Activated T-helper 1 cell treated with anti-CD3 and anti-CD28 coated beads, Interleukin-12 subunit alpha, Interleukin-12 subunit beta, Interleukin-2, Interleukin-4 antibody, amounts not matched to agents 30 ng/mL and 10 ng/mL and 1 ng/mL, durations not matched to agents 14 hours and 24 hours and 36 hours (primary cell): ENCODE measurements around the gene TMEM63B. TPM values are rescaled to one million over a fixed set of nuclear protein-coding genes. Genes with fewer than 3 reads are reported as not detected.

Source experiments
- DNase-seq: peaks from one replicate; pipeline ENCODE4 v3.0.0; 2021; ENCODE audit warnings: low spot score
- H3K27ac Mint-ChIP-seq: one replicate; pipeline ENCODE4 v1.8.0; 2021; ENCODE audit warnings: mild to moderate bottlenecking, mixed read lengths
- H3K27me3 Mint-ChIP-seq: one replicate; pipeline ENCODE4 v1.8.0; 2022; ENCODE audit warnings: mild to moderate bottlenecking, moderate library complexity, mixed read lengths; ENCODE audit not compliant: insufficient read depth
- H3K36me3 Mint-ChIP-seq: one replicate; pipeline ENCODE4 v1.8.0; 2021; ENCODE audit warnings: low read depth, mixed read lengths
- H3K4me1 Mint-ChIP-seq: one replicate; pipeline ENCODE4 v1.8.0; 2021; ENCODE audit warnings: low read depth, mixed read lengths
- H3K4me3 Mint-ChIP-seq: one replicate; pipeline ENCODE4 v1.8.0; 2021; ENCODE audit warnings: mild to moderate bottlenecking, moderate library complexity, mixed read lengths
- H3K9me3 Mint-ChIP-seq: one replicate; pipeline ENCODE4 v1.8.0; 2021; ENCODE audit warnings: mixed read lengths
- intact Hi-C: fragments of 100-400 bp; cut with micrococcal nuclease; formaldehyde crosslinking; loops from one replicate; pipeline ENCODE4 v1.15.1; 2024
- total RNA-seq: library from RNA; stranded (reverse); gene quantifications from 2 replicates; pipeline ENCODE4 v1.2.3, GENCODE V29; 2022

Gene TMEM63B
- total RNA-seq, result 17.0 and 20.7 TPM in 2 replicates

DNA sequence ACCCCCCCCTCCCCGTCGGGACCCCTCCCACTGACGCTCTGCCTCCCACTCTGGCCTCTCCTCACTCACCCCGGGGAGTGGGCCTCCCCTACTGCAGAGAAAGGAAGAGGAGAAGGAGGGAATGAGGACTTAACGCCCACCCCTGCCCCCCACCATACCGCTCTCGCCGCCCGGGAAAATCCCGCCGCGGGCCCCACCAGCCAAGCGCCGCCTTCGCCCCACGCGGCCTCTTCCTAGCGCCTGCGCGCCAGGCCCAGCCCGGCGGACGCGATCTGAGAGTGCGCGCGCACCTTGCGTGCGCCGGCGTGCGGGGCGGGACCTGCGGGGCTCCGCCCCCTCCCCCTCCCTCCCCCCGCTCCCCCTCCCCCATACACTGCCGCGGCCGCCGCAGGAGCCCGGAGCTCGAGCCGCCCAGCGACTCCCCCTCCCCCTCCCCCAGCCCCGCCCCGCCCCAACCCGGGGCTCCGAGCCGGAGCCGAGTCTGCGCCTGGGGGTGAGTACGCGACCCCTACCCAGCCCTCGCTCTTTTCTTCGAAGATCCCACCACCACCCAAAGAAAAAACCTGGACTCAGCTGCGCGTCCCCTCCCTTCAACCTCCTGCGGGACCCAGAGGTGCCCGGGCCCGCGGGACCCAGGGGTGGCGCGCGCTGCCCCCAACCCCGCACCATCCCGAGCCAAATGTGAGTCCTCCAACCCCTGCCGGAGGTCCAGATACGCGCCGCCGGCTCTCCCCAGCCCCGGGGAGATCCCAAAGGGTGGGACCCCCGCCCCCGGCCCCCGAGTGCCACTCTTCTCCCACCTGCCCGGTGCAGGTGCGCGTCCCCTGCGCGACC lies at the start of gene TMEM63B, which contains the start of gene MRPL14:
Gene TMEM63B, plus strand, starts transcription at position 369 of the 834 bp plus-strand sequence. CDS start 7,031 bp downstream, outside the sequence.
Gene MRPL14, minus strand, starts transcription at position 267 of the 834 bp plus-strand sequence. CDS start 10,841 bp downstream, outside the sequence.
- intact Hi-C loops, result loop anchor here (1.0 to 10.0 kb wide), 5 partner anchors 55 to 1353 kb away; partner anchors contain the start of genes NFKBIE and VEGFA
- Mint-ChIP-seq H3K36me3 (peaks cover 25% of the 10 kb centered on the region), H3K9me3 (no peaks in the 10 kb centered on the region), H3K27ac (peak within 1 kb of the TSS; percentile 94), H3K4me3 (peak within 1 kb of the TSS; percentile 90), H3K4me1 (peaks cover 50% of the 10 kb centered on the region), H3K27me3 (no peaks in the 10 kb centered on the region)
- peak; percentile 89 for DNase-seq

DNA sequence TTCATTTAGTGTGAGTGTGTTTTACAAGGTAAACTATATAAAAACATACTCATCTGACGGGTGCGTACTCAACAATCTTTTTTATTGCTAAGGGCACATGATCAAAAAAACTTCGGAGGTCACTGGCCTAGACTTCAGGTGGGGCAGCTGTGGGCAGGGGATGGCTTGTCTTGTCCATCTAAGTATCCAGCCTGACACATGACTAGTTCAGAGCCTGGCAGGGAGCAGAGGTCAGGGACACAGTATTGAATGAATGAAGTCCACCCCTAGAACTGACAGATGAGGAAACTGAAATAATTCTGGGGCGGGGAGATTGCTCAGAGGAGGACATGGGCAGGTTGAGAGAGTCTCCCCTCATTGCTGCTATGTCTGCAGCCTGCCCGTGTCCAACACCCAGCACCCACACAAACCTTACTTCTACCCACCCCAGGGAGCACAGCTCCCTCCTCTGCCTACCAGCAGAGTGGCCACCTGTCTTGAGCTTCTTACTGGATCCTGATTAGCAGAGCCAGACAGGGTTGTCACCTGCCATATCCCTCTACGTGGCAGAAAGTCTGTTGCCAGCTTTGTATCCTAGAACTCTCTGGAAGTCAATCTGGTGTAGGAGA lies 49.0 kb upstream of the TMEM63B start:
- no peaks in the 10 kb centered on the region for H3K9me3 Mint-ChIP-seq
- H3K4me1 Mint-ChIP-seq, result peaks cover 26% of the 10 kb centered on the region
- H3K4me3 Mint-ChIP-seq, result no peak overlapping the region
- no peak for DNase-seq
- peaks cover 11% of the 10 kb centered on the region for H3K27me3 Mint-ChIP-seq
- H3K27ac Mint-ChIP-seq, result no peak overlapping the region
- intact Hi-C loops, result loop anchor here (10.0 kb wide), 2 partner anchors 504 to 624 kb away; partner anchors contain the start of genes DLK2, POLH and XPO5
- H3K36me3 Mint-ChIP-seq, result no peaks in the 10 kb centered on the region

DNA sequence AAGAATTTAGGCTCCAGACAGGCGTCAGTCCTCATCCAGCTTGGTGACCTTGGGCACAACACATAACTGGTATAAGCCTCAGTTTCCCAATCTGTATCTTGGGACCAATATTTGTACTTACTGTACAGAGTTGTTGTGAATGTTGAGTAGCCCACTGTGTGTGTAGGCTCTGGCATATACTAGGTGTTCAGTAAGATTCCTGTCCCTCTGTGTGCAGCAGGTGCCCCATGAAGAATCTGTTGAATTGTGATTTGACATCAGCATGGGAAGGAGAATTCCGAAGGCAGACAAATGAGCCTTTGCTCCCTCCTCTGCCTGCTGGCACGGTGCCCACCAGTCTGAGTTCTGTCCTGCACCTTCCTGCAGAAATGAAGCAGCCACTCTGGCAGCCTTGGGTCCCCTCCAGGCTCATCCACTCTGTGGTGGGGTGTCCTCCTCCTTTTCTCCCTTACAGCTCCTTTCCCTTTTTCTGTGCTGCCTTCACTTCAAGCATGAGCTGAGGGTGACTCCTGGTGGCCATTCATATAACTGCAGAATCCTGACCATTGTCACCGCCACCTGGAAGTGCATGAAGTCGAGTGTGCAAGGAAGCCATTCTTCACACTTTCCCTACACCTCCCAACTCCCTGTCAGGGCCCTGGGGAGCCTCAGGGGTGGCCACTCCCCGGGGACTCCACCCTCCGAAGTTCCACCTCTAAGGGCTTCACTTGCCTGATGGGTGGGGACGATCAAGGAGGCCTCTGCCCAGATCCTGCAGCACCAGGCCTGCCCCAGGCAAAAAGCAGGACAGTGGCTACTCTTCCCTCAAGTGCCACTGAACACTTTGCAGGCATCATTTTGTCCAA lies 48.3 kb upstream of the TMEM63B start:
- H3K27me3 Mint-ChIP-seq, result peaks cover 8% of the 10 kb centered on the region

DNA sequence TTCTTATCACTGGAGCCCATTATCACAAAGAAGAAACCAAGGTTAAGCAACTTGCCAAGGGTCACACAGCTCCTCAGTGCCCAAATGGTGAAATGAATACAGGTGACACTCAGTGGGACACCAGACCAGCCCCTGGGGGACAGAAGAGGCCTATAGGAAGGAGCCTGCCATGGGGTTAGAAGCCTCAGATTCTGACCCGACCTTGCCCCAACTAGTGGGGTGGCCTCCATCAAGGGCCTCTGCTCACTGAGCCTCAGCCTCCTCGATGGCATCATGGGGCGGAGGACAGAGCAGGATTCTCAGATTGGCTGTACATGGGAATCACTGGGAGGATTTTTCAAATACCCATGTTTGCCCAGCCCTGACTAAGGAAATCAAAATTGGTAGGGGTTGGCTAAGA lies 47.7 kb upstream of the TMEM63B start:
- intact Hi-C loops, result loop anchor here (1.0 to 10.0 kb wide), 7 partner anchors 305 to 625 kb away; partner anchors contain the start of genes DLK2, POLH and XPO5
- H3K36me3 Mint-ChIP-seq, result no peaks in the 10 kb centered on the region
- H3K27me3 Mint-ChIP-seq, result peaks cover 7% of the 10 kb centered on the region
- H3K4me1 Mint-ChIP-seq, result peaks cover 14% of the 10 kb centered on the region
- no peaks in the 10 kb centered on the region for H3K9me3 Mint-ChIP-seq
- no peak for DNase-seq
- no peak overlapping the region for H3K4me3 Mint-ChIP-seq
- H3K27ac Mint-ChIP-seq, result no peak overlapping the region

More for the DNA sequence above, 48.3 kb upstream of the TMEM63B start:
- H3K4me3 Mint-ChIP-seq, result no peak overlapping the region
- intact Hi-C loops, result loop anchor here (1.0 to 10.0 kb wide), 7 partner anchors 305 to 624 kb away; partner anchors contain the start of genes DLK2, POLH and XPO5
- H3K27ac Mint-ChIP-seq, result no peak overlapping the region
- peak; percentile 65 for DNase-seq
- no peaks in the 10 kb centered on the region for H3K9me3 Mint-ChIP-seq
- no peaks in the 10 kb centered on the region for H3K36me3 Mint-ChIP-seq
- peaks cover 20% of the 10 kb centered on the region for H3K4me1 Mint-ChIP-seq

DNA sequence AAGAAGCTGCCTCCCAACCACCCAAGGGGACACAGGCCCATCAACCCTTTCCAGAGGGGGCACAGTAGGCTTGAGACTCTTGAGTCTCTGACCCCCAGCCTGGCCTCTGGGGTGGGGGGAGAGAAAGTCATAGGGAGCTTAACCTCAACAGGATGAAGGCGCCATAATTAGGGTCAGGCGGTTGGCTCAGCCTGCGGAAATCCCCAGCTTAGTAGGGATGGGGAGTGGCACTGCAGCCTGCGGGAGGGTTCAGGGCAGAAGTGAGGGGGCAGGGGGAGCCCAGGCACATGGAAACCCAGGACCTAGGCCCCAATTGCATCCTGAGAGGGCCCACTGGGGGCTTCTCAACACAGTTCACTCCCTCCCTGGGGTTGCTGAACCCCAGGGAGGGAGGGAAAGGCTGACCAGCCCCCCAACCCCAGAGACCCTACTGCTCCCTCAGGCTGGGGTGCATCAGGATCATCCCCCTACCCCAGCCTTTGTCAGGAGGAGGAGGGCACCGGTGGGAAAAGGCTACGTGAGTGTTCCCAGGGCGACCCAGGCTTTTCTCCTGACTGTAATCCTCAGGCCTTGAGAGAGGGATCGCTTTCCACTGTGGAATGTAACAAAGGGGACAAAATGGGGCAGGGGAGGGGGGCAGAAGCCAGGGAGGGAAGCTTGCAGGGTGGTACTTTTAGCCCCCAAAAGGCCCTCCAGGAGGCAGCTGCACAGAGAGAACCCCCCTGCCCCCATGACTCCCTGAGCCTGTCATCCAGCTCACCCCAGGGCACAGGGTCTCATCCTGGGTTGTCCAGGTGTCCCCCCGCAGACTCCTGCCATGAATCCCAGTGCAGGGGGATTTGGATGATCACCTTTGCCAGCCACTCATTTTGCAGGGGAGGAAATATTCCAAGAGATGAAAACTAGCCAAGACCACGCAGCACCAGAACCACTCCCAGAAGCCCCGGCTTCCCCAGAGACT lies 46.5 kb upstream of the TMEM63B start:
- Mint-ChIP-seq H3K4me1 (peaks cover 12% of the 10 kb centered on the region), H3K9me3 (no peaks in the 10 kb centered on the region), H3K27ac (peak overlapping the region; percentile 55), H3K4me3 (no peak overlapping the region), H3K36me3 (no peaks in the 10 kb centered on the region), H3K27me3 (peaks cover 7% of the 10 kb centered on the region)
- intact Hi-C loops, result no loop called here
- DNase-seq, result peak; percentile 22

DNA sequence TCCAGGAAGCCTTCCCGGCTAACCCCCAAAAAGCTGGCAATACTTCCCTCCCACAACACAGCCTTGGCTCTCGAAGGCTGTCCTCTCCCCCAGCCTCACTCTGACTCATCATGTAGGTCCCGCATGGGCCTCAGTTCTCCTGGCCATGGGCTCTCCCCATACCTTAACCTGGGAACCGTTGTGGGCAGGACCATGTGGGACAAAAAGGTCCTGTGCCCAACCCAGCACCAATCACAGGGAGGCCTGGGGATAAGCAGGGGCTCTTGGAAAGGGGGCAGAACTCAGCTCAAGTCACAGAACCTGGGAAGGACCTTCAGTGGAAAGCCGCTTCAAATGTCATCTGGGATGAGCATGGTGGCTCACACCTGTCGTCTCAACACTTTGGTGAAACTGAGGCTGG lies 45.6 kb upstream of the TMEM63B start:
- Mint-ChIP-seq H3K27ac (no peak overlapping the region), H3K27me3 (peaks cover 7% of the 10 kb centered on the region), H3K9me3 (no peaks in the 10 kb centered on the region), H3K4me3 (no peak overlapping the region), H3K4me1 (peaks cover 12% of the 10 kb centered on the region), H3K36me3 (no peaks in the 10 kb centered on the region)
- intact Hi-C loops, result no loop called here
- DNase-seq, result no peak

- H3K4me3 Mint-ChIP-seq, result no peak overlapping the region
- no peak overlapping the region for H3K27ac Mint-ChIP-seq
- DNase-seq, result no peak
- peaks cover 12% of the 10 kb centered on the region for H3K4me1 Mint-ChIP-seq
- intact Hi-C loops, result no loop called here
- H3K27me3 Mint-ChIP-seq, result peaks cover 5% of the 10 kb centered on the region
- H3K9me3 Mint-ChIP-seq, result no peaks in the 10 kb centered on the region
- H3K36me3 Mint-ChIP-seq, result no peaks in the 10 kb centered on the region
Measured at GRCh38 chr6:44082872-44083321, 44.5 kb upstream of the TMEM63B start.

DNA sequence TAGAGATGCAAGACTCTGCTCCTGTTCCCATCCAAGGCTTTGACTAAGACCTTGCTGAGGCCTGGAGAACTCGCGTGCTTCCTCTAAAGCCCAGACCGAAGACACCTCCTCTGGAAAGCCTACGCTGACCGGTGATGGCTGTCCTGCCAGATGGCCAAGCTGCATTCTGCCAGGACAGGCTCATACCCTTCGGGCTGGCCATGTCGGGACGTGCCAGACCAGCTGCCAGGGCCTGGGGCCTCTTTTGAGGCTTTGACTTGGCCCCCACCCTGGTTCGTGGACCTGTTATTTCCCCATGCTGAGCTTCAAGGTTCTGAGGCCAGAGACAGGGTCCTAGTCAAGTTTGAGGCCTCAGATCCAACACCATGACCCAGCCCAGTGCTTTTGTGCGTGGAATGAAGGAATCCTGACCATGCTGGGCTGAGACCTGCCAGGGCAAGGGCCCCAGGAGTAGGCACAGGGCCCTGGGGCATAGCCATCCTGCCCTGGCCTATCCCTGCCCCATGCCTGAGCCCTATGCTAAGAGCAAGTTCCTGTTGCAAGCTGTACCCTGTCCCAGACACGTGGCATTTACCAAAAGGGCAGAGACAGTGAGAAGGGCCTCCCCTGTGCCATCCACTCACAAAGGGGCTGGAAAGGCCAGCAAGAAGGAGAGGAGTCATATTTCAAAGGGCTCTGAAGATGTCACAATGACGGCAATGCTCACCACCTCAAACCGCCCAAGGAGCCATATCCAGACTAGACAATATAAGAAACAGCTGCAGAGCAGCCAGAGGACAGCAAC lies 42.9 kb upstream of the TMEM63B start:
- H3K4me3 Mint-ChIP-seq, result no peak overlapping the region
- DNase-seq, result no peak
- peaks cover 6% of the 10 kb centered on the region for H3K4me1 Mint-ChIP-seq
- no peaks in the 10 kb centered on the region for H3K9me3 Mint-ChIP-seq
- intact Hi-C loops, result no loop called here
- no peaks in the 10 kb centered on the region for H3K36me3 Mint-ChIP-seq
- no peak overlapping the region for H3K27ac Mint-ChIP-seq
- H3K27me3 Mint-ChIP-seq, result no peaks in the 10 kb centered on the region

DNA sequence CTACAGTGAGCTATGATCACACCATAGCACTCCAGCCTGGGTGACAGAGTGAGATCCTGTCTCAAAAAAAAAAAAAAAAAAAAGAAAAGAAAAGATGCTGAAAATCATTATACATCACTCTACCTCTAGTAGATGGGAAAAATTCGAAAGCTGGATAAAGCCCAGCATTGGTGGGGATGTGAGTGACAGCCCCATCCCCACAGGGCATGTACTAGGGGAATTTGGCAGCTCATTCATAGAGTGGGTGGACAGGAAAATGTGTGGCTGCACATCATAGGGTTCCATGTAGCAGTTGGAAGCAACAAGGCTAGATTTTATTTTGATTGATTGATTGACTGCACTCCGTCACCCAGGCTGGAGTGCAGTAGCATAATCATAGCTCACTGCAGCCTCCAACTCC lies 42.1 kb upstream of the TMEM63B start:
- Mint-ChIP-seq H3K27ac (no peak overlapping the region), H3K4me1 (peaks cover 5% of the 10 kb centered on the region), H3K9me3 (no peaks in the 10 kb centered on the region), H3K27me3 (no peaks in the 10 kb centered on the region), H3K36me3 (no peaks in the 10 kb centered on the region), H3K4me3 (no peak overlapping the region)
- intact Hi-C loops, result no loop called here
- DNase-seq, result no peak

- no peaks in the 10 kb centered on the region for H3K4me1 Mint-ChIP-seq
- no peak overlapping the region for H3K4me3 Mint-ChIP-seq
- H3K27ac Mint-ChIP-seq, result no peak overlapping the region
- DNase-seq, result no peak
- H3K36me3 Mint-ChIP-seq, result no peaks in the 10 kb centered on the region
- no peaks in the 10 kb centered on the region for H3K27me3 Mint-ChIP-seq
- intact Hi-C loops, result no loop called here
- no peaks in the 10 kb centered on the region for H3K9me3 Mint-ChIP-seq
Measured at GRCh38 chr6:44086931-44087574, 40.3 kb upstream of the TMEM63B start.

- Mint-ChIP-seq H3K4me1 (no peaks in the 10 kb centered on the region), H3K27ac (no peak overlapping the region), H3K27me3 (no peaks in the 10 kb centered on the region), H3K4me3 (no peak overlapping the region), H3K36me3 (peaks cover 1% of the 10 kb centered on the region), H3K9me3 (no peaks in the 10 kb centered on the region)
- DNase-seq, result no peak
- intact Hi-C loops, result no loop called here
Measured at GRCh38 chr6:44087623-44088022, 39.7 kb upstream of the TMEM63B start.
